GM21576 (cell line): Measurements from ENCODE around the gene FUCA2.
"Not testable (repeated sequence)": the region's sequence is repeated elsewhere in the genome, so short reads cannot be mapped to it uniquely, and the experiment has no call there.

Source experiments
- ATAC-seq: cut with Tn5 transposase; IDR thresholded peaks from one replicate; pipeline ENCODE4 v1.9.1; 2021; ENCODE audit warnings: mild to moderate bottlenecking, moderate library complexity; ENCODE audit not compliant: unreplicated experiment

FUCA2 gene

GRCh38 chr6:143501851-143502250, 9.7 kb downstream of the FUCA2 start:
- ATAC-seq, result no peak

- ATAC-seq, result no peak
Measured at GRCh38 chr6:143498428-143498827, 13.1 kb downstream of the FUCA2 start.

GRCh38 chr6:143496974-143497373, 14.5 kb downstream of the FUCA2 start:
- ATAC-seq, result no peak

GRCh38 chr6:143490775-143491174, 20.7 kb downstream of the FUCA2 start:
- ATAC-seq, result no peak

GRCh38 chr6:143490244-143490643, 21.3 kb downstream of the FUCA2 start:
- no peak for ATAC-seq

GRCh38 chr6:143486752-143487151, 24.8 kb downstream of the FUCA2 start:
- no peak for ATAC-seq

GRCh38 chr6:143485967-143486366, 25.6 kb downstream of the FUCA2 start:
- ATAC-seq, result no peak

- no peak for ATAC-seq
Measured at GRCh38 chr6:143482593-143482992, 28.9 kb downstream of the FUCA2 start.

- ATAC-seq, result no peak
Measured at GRCh38 chr6:143478479-143479062, 32.9 kb downstream of the FUCA2 start.

GRCh38 chr6:143476545-143476944, 35.0 kb downstream of the FUCA2 start:
- no peak for ATAC-seq

- ATAC-seq, result no peak
Measured at GRCh38 chr6:143471822-143472221, 39.7 kb downstream of the FUCA2 start.

GRCh38 chr6:143468823-143469222, 42.7 kb downstream of the FUCA2 start:
- ATAC-seq, result not testable (repeated sequence)

- no peak for ATAC-seq
Measured at GRCh38 chr6:143468026-143468425, 43.5 kb downstream of the FUCA2 start.

GRCh38 chr6:143465546-143465945, 46.0 kb downstream of the FUCA2 start:
- no peak for ATAC-seq

GRCh38 chr6:143457563-143458359, 53.8 kb downstream of the FUCA2 start:
- no peak for ATAC-seq

GRCh38 chr6:143451531-143451930, 60.0 kb downstream of the FUCA2 start:
- ATAC-seq, result no peak

GRCh38 chr6:143450453-143451371, 60.8 kb downstream of the FUCA2 start, which contains the start of the genes ADAT2 and PEX3:
TSS of gene ADAT2 (minus strand) at chr6:143450695. CDS start at chr6:143450658, 37 bp downstream.
TSS of gene PEX3 (plus strand) at chr6:143450805. CDS start at chr6:143451043, 238 bp downstream.
- peak; percentile 91 for ATAC-seq

- ATAC-seq, result peak; percentile 10
Measured at GRCh38 chr6:143449714-143450452, 61.6 kb downstream of the FUCA2 start.

- no peak for ATAC-seq
Measured at GRCh38 chr6:143449082-143449713, 62.3 kb downstream of the FUCA2 start.

- not testable (repeated sequence) for ATAC-seq
Measured at GRCh38 chr6:143447865-143448264, 63.7 kb downstream of the FUCA2 start.
